ENCODE results near the gene SEMA4G.

DNA sequence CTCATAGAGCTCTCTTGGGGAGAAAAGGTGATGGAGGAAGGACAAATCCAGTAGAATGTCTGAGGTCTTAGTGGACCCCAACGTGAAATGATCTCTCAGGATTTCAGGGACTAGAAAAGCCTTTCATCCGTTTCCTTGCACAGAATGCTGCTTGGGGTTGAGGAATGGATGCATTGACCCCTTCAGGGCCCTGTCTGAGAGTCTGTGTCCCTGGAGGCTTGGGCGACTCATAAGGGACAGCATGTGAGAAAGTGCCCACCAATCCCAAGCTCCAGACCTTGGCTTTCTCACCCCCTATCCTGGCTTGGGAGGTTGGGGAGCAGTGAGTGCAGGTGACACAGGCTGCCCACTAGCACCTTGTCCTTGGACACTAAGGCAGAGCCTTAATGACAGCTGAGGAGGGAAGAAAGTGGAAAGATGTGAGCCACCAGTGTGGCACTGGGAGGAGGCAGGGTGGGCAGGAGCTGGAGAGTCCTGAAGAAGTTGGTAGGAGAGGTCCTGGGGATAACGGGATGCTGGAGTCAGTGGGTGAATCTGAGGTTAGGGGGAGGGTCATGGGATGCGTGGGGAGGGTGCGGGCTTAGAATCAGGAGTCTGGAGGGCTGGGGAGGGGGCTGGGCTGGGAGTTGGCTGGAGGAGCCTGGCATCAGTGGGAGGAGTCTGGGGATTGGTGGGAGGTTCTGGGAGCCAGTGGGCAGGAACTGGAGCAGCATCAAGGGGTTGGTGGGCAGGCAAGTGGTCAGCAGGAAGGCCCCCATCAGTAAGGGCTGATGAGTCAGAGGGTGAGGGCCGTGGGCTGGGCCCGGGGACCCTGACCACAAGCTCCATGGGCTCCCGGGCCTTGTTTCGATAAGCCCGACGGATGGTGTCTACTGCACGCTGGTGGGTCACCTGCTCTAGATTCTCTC is 38.9 kb downstream of the SEMA4G start:
- no peak for TF ChIP-seq EZH2phosphoT487 (IDR thresholded peaks at IDR 0.05; ENCODE audit: borderline replicate concordance, low read depth, low read length)
- TF ChIP-seq, protein P1, sequence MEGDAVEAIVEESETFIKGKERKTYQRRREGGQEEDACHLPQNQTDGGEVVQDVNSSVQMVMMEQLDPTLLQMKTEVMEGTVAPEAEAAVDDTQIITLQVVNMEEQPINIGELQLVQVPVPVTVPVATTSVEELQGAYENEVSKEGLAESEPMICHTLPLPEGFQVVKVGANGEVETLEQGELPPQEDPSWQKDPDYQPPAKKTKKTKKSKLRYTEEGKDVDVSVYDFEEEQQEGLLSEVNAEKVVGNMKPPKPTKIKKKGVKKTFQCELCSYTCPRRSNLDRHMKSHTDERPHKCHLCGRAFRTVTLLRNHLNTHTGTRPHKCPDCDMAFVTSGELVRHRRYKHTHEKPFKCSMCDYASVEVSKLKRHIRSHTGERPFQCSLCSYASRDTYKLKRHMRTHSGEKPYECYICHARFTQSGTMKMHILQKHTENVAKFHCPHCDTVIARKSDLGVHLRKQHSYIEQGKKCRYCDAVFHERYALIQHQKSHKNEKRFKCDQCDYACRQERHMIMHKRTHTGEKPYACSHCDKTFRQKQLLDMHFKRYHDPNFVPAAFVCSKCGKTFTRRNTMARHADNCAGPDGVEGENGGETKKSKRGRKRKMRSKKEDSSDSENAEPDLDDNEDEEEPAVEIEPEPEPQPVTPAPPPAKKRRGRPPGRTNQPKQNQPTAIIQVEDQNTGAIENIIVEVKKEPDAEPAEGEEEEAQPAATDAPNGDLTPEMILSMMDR (conservative IDR thresholded peaks at IDR 0.05; ENCODE audit: low read length) = no peak

Data from OCI-LY7 (cell line).